BLaER1 (cell line): Measurements from ENCODE around the gene SPSB4.

Source experiments
- H3K27ac ChIP-seq: shearing (Covaris generic); formaldehyde crosslinking; 2 replicates; pipeline ENCODE4 v1.8.1; 2022
- H3K27me3 ChIP-seq: shearing (Covaris generic); formaldehyde crosslinking; 2 replicates; pipeline ENCODE4 v1.8.1; 2022
- H3K36me3 ChIP-seq: shearing (Covaris generic); formaldehyde crosslinking; 2 replicates; pipeline ENCODE4 v1.8.1; 2022
- H3K4me1 ChIP-seq: shearing (Covaris generic); formaldehyde crosslinking; 2 replicates; pipeline ENCODE4 v1.8.1; 2022
- H3K4me2 ChIP-seq: shearing (Covaris generic); formaldehyde crosslinking; 2 replicates; pipeline ENCODE4 v1.8.1; 2022
- H3K4me3 ChIP-seq: shearing (Covaris generic); formaldehyde crosslinking; 2 replicates; pipeline ENCODE4 v1.8.1; 2022
- H3K9ac ChIP-seq: shearing (Covaris generic); formaldehyde crosslinking; 2 replicates; pipeline ENCODE4 v1.8.1; 2022
- H3K9me3 ChIP-seq: shearing (Covaris generic); formaldehyde crosslinking; 2 replicates; pipeline ENCODE4 v1.8.1; 2022
- H4K20me1 ChIP-seq: shearing (Covaris generic); formaldehyde crosslinking; 2 replicates; pipeline ENCODE4 v1.8.1; 2022
- Cebpa-rat ChIP-seq: shearing (Covaris generic); IDR thresholded peaks from 2 replicates; pipeline ENCODE4 v1.8.1; 2022

The SPSB4 gene

GRCh38 chr3:141052201-141053069, 1.3 kb downstream of the SPSB4 start:
- no peaks in the 10 kb centered on the region for H3K9me3 ChIP-seq
- peaks cover 36% of the 10 kb centered on the region for H3K27me3 ChIP-seq
- no peak overlapping the region for H3K27ac ChIP-seq
- H3K4me1 ChIP-seq = peaks cover 20% of the 10 kb centered on the region
- peak overlapping the region; percentile 65; the same call in 1 of the 2 replicates for H3K9ac ChIP-seq
- TF ChIP-seq Cebpa-rat = no peak
- no peaks in the 10 kb centered on the region for H4K20me1 ChIP-seq
- H3K4me3 ChIP-seq = peak overlapping the region; percentile 76
- H3K36me3 ChIP-seq = no peaks in the 10 kb centered on the region
- peak overlapping the region; percentile 95 for H3K4me2 ChIP-seq

- no peak for TF ChIP-seq Cebpa-rat
- Histone ChIP-seq H3K9me3 (no peaks in the 10 kb centered on the region), H3K36me3 (no peaks in the 10 kb centered on the region), H3K4me1 (peaks cover 19% of the 10 kb centered on the region), H3K27me3 (peaks cover 36% of the 10 kb centered on the region), H4K20me1 (no peaks in the 10 kb centered on the region), H3K4me3 (no peak overlapping the region), H3K9ac (no peak overlapping the region), H3K27ac (no peak overlapping the region), H3K4me2 (no peak overlapping the region)
These were observed 4.0 kb downstream of the SPSB4 start for GRCh38 chr3:141055136-141055535.

GRCh38 chr3:141055536-141056445, 4.6 kb downstream of the SPSB4 start:
- Histone ChIP-seq H3K9me3 (no peaks in the 10 kb centered on the region), H3K4me1 (peaks cover 13% of the 10 kb centered on the region), H3K4me3 (no peak overlapping the region), H3K27ac (no peak overlapping the region), H4K20me1 (no peaks in the 10 kb centered on the region), H3K27me3 (peaks cover 35% of the 10 kb centered on the region), H3K36me3 (no peaks in the 10 kb centered on the region), H3K9ac (no peak overlapping the region), H3K4me2 (no peak overlapping the region)
- TF ChIP-seq Cebpa-rat = no peak

GRCh38 chr3:141056751-141057171, 5.6 kb downstream of the SPSB4 start:
- Histone ChIP-seq H3K4me2 (no peak overlapping the region), H3K9ac (no peak overlapping the region), H3K4me1 (peaks cover 10% of the 10 kb centered on the region), H3K4me3 (no peak overlapping the region), H3K27me3 (peaks cover 28% of the 10 kb centered on the region), H3K9me3 (no peaks in the 10 kb centered on the region), H4K20me1 (no peaks in the 10 kb centered on the region), H3K27ac (no peak overlapping the region), H3K36me3 (no peaks in the 10 kb centered on the region)
- no peak for TF ChIP-seq Cebpa-rat

- H3K4me1 ChIP-seq = peaks cover 3% of the 10 kb centered on the region
These were observed 6.3 kb downstream of the SPSB4 start for GRCh38 chr3:141057436-141057835.

GRCh38 chr3:141057946-141058800, 7.0 kb downstream of the SPSB4 start:
- TF ChIP-seq Cebpa-rat = no peak
- Histone ChIP-seq H3K27ac (no peak overlapping the region), H3K4me2 (no peak overlapping the region), H3K4me3 (no peak overlapping the region), H3K27me3 (peaks cover 13% of the 10 kb centered on the region), H4K20me1 (no peaks in the 10 kb centered on the region), H3K36me3 (no peaks in the 10 kb centered on the region), H3K9me3 (no peaks in the 10 kb centered on the region), H3K9ac (no peak overlapping the region), H3K4me1 (no peaks in the 10 kb centered on the region; the same call in 1 of the 2 replicates)

More at GRCh38 chr3:141057436-141057835, 6.3 kb downstream of the SPSB4 start:
- Histone ChIP-seq H3K36me3 (no peaks in the 10 kb centered on the region), H4K20me1 (no peaks in the 10 kb centered on the region), H3K4me3 (no peak overlapping the region), H3K27me3 (peaks cover 21% of the 10 kb centered on the region), H3K9ac (no peak overlapping the region), H3K4me2 (no peak overlapping the region), H3K27ac (no peak overlapping the region), H3K9me3 (no peaks in the 10 kb centered on the region)
- no peak for TF ChIP-seq Cebpa-rat

GRCh38 chr3:141058996-141059395, 7.8 kb downstream of the SPSB4 start:
- H3K27me3 ChIP-seq = peaks cover 5% of the 10 kb centered on the region
- peaks cover 8% of the 10 kb centered on the region for H3K4me1 ChIP-seq
- no peaks in the 10 kb centered on the region for H4K20me1 ChIP-seq
- H3K27ac ChIP-seq = no peak overlapping the region
- H3K9ac ChIP-seq = no peak overlapping the region
- no peak overlapping the region for H3K4me3 ChIP-seq
- H3K36me3 ChIP-seq = no peaks in the 10 kb centered on the region
- no peaks in the 10 kb centered on the region for H3K9me3 ChIP-seq
- H3K4me2 ChIP-seq = no peak overlapping the region
- TF ChIP-seq Cebpa-rat = no peak

- Histone ChIP-seq H3K4me1 (peaks cover 10% of the 10 kb centered on the region), H3K9ac (no peak overlapping the region), H3K4me3 (no peak overlapping the region), H3K36me3 (no peaks in the 10 kb centered on the region), H3K4me2 (no peak overlapping the region), H3K9me3 (no peaks in the 10 kb centered on the region), H3K27ac (no peak overlapping the region), H3K27me3 (no peaks in the 10 kb centered on the region), H4K20me1 (no peaks in the 10 kb centered on the region)
- no peak for TF ChIP-seq Cebpa-rat
These were observed 8.7 kb downstream of the SPSB4 start for GRCh38 chr3:141059816-141060215.

- no peak for TF ChIP-seq Cebpa-rat
- Histone ChIP-seq H3K27me3 (no peaks in the 10 kb centered on the region), H3K4me3 (no peak overlapping the region)
These were observed 9.2 kb downstream of the SPSB4 start for GRCh38 chr3:141060327-141060726.

More at GRCh38 chr3:141060327-141060726, 9.2 kb downstream of the SPSB4 start:
- Histone ChIP-seq H3K9ac (no peak overlapping the region), H4K20me1 (no peaks in the 10 kb centered on the region), H3K9me3 (no peaks in the 10 kb centered on the region), H3K36me3 (no peaks in the 10 kb centered on the region), H3K4me2 (no peak overlapping the region), H3K27ac (no peak overlapping the region), H3K4me1 (peaks cover 10% of the 10 kb centered on the region)
